ENCODE data around the gene FLG2. TPM values are rescaled to one million over a fixed set of nuclear protein-coding genes. Genes with fewer than 3 reads are reported as not detected.
"Not testable (repeated sequence)": the region's sequence is repeated elsewhere in the genome, so short reads cannot be mapped to it uniquely, and the experiment has no call there.

Gene FLG2
- total and polyA plus RNA-seq, 9 of the 15 experiments (the other 6 are each of a cell fraction or from before 2014, with no cell fraction given) = not detected

GRCh38 chr1:152307970-152308369 is 51.8 kb downstream of the FLG2 start:
- H4K20me1 ChIP-seq (replicated peaks; ENCODE audit: control insufficient read depth, insufficient read depth, low read length); H2AFZ ChIP-seq (ENCODE audit: low read depth, low read length); H3K79me2 ChIP-seq (ENCODE audit: control insufficient read depth, insufficient read depth, low read length); in situ Hi-C loops (cut with MboI); H3K9me3 ChIP-seq (replicated peaks; ENCODE audit: control insufficient read depth, insufficient read depth, low read depth, low read length); BruUV-seq (replicated peaks); CTCF ChIA-PET (ENCODE audit: low intra/inter-chr PET ratio); H3K4me2 ChIP-seq (ENCODE audit: insufficient read depth, low read length); intact Hi-C loops (cut with micrococcal nuclease); H3K9ac ChIP-seq (ENCODE audit: insufficient read depth in 1 of 2, low read depth in 2 of 2, low read length in 2 of 2); H3K36me3 ChIP-seq (ENCODE audit: control insufficient read depth, insufficient read depth, low read length); H3K4me1 ChIP-seq (replicated peaks in 1 of 2; ENCODE audit: control insufficient read depth in 2 of 2, insufficient read depth in 2 of 2, low read length in 2 of 2); FAIRE-seq; DNase-seq (ENCODE audit: extremely low read depth in 1 of 4, low spot score in 3 of 4); H3K9me1 ChIP-seq (ENCODE audit: control insufficient read depth, insufficient read depth, low read length); ATAC-seq; H3K4me3 ChIP-seq; POLR2A ChIA-PET; H3K27ac ChIP-seq (ENCODE audit: extremely low read depth, low read depth, low read length): not testable (repeated sequence)
- 1% methylated on average over 8 of the region's 8 CpGs for WGBS (ENCODE audit: insufficient coverage, low coverage, missing lambda C conversion rate)
- H3K27me3 ChIP-seq (ENCODE audit: control insufficient read depth in 2 of 2, insufficient read depth in 2 of 2, low read length in 2 of 2) = peaks cover 0 to 28% of the 10 kb centered on the region in 2 experiments; a peak in 2 of 5 replicates

GRCh38 chr1:152306123-152306522 is 53.7 kb downstream of the FLG2 start:
- under 1% methylated on average over 9 of the region's 10 CpGs for WGBS (ENCODE audit: insufficient coverage, low coverage, missing lambda C conversion rate)
- H3K9ac ChIP-seq (ENCODE audit: insufficient read depth in 1 of 2, low read depth in 2 of 2, low read length in 2 of 2); BruUV-seq (replicated peaks); POLR2A ChIA-PET; ATAC-seq; H3K4me2 ChIP-seq (ENCODE audit: insufficient read depth, low read length); H3K9me3 ChIP-seq (replicated peaks; ENCODE audit: control insufficient read depth, insufficient read depth, low read depth, low read length); H3K4me1 ChIP-seq (replicated peaks in 1 of 2; ENCODE audit: control insufficient read depth in 2 of 2, insufficient read depth in 2 of 2, low read length in 2 of 2); H4K20me1 ChIP-seq (replicated peaks; ENCODE audit: control insufficient read depth, insufficient read depth, low read length); H3K27ac ChIP-seq (ENCODE audit: extremely low read depth, low read depth, low read length); H3K9me1 ChIP-seq (ENCODE audit: control insufficient read depth, insufficient read depth, low read length); FAIRE-seq; intact Hi-C loops (cut with micrococcal nuclease); H3K36me3 ChIP-seq (ENCODE audit: control insufficient read depth, insufficient read depth, low read length); H2AFZ ChIP-seq (ENCODE audit: low read depth, low read length); DNase-seq (ENCODE audit: extremely low read depth in 1 of 4, low spot score in 3 of 4); CTCF ChIA-PET (ENCODE audit: low intra/inter-chr PET ratio); H3K4me3 ChIP-seq; in situ Hi-C loops (cut with MboI); H3K79me2 ChIP-seq (ENCODE audit: control insufficient read depth, insufficient read depth, low read length): not testable (repeated sequence)
- H3K27me3 ChIP-seq (ENCODE audit: control insufficient read depth in 2 of 2, insufficient read depth in 2 of 2, low read length in 2 of 2) = peaks cover 0 to 22% of the 10 kb centered on the region in 2 experiments; a peak in 2 of 5 replicates

- H3K9ac ChIP-seq (ENCODE audit: insufficient read depth in 1 of 2, low read depth in 2 of 2, low read length in 2 of 2); H3K27me3 ChIP-seq (ENCODE audit: control insufficient read depth in 2 of 2, insufficient read depth in 2 of 2, low read length in 2 of 2); H3K79me2 ChIP-seq (ENCODE audit: control insufficient read depth, insufficient read depth, low read length); BruUV-seq (replicated peaks); DNase-seq (ENCODE audit: extremely low read depth in 1 of 4, low spot score in 3 of 4); POLR2A ChIA-PET; ATAC-seq; H3K4me1 ChIP-seq (replicated peaks in 1 of 2; ENCODE audit: control insufficient read depth in 2 of 2, insufficient read depth in 2 of 2, low read length in 2 of 2); H4K20me1 ChIP-seq (replicated peaks; ENCODE audit: control insufficient read depth, insufficient read depth, low read length); H3K9me3 ChIP-seq (replicated peaks; ENCODE audit: control insufficient read depth, insufficient read depth, low read depth, low read length); CTCF ChIA-PET (ENCODE audit: low intra/inter-chr PET ratio); intact Hi-C loops (cut with micrococcal nuclease); FAIRE-seq; H2AFZ ChIP-seq (ENCODE audit: low read depth, low read length); H3K4me2 ChIP-seq (ENCODE audit: insufficient read depth, low read length); H3K27ac ChIP-seq (ENCODE audit: extremely low read depth, low read depth, low read length); H3K9me1 ChIP-seq (ENCODE audit: control insufficient read depth, insufficient read depth, low read length); H3K36me3 ChIP-seq (ENCODE audit: control insufficient read depth, insufficient read depth, low read length); in situ Hi-C loops (cut with MboI); H3K4me3 ChIP-seq: not testable (repeated sequence)
- WGBS (ENCODE audit: insufficient coverage, low coverage, missing lambda C conversion rate) = 3% methylated on average over 8 of the region's 12 CpGs
Observed at GRCh38 chr1:152304773-152305172, 55.0 kb downstream of the FLG2 start.

- WGBS (ENCODE audit: insufficient coverage, low coverage, missing lambda C conversion rate) = under 1% methylated on average over 21 of the region's 25 CpGs
- H3K9me1 ChIP-seq (ENCODE audit: control insufficient read depth, insufficient read depth, low read length); H2AFZ ChIP-seq (ENCODE audit: low read depth, low read length); H4K20me1 ChIP-seq (replicated peaks; ENCODE audit: control insufficient read depth, insufficient read depth, low read length); POLR2A ChIA-PET; CTCF ChIA-PET (ENCODE audit: low intra/inter-chr PET ratio); H3K27me3 ChIP-seq (ENCODE audit: control insufficient read depth in 2 of 2, insufficient read depth in 2 of 2, low read length in 2 of 2); H3K9ac ChIP-seq (ENCODE audit: insufficient read depth in 1 of 2, low read depth in 2 of 2, low read length in 2 of 2); H3K4me3 ChIP-seq; H3K36me3 ChIP-seq (ENCODE audit: control insufficient read depth, insufficient read depth, low read length); intact Hi-C loops (cut with micrococcal nuclease); in situ Hi-C loops (cut with MboI); BruUV-seq (replicated peaks); H3K27ac ChIP-seq (ENCODE audit: extremely low read depth, low read depth, low read length); H3K9me3 ChIP-seq (replicated peaks; ENCODE audit: control insufficient read depth, insufficient read depth, low read depth, low read length); FAIRE-seq; DNase-seq (ENCODE audit: extremely low read depth in 1 of 4, low spot score in 3 of 4); ATAC-seq; H3K4me2 ChIP-seq (ENCODE audit: insufficient read depth, low read length); H3K4me1 ChIP-seq (replicated peaks in 1 of 2; ENCODE audit: control insufficient read depth in 2 of 2, insufficient read depth in 2 of 2, low read length in 2 of 2); H3K79me2 ChIP-seq (ENCODE audit: control insufficient read depth, insufficient read depth, low read length): not testable (repeated sequence)
Observed at GRCh38 chr1:152303139-152303872, 56.5 kb downstream of the FLG2 start.
